ENCODE data around the gene STIM1.

- no peak for TF ChIP-seq CTCF (conservative IDR thresholded peaks at IDR 0.05)
- TF ChIP-seq EZH2 (IDR thresholded peaks at IDR 0.05; ENCODE audit: low read depth), result no peak
These were observed 283.0 kb downstream of the STIM1 start for GRCh38 chr11:4138497-4138896.
